Peyer's patch (tissue), 4 donors: Measurements from ENCODE around the gene GCA.

ENCODE experiments used
- CTCF ChIP-seq, 6 experiments: fragments of 450-650 bp in 4 of 6; fragments of 200-600 bp in 2 of 6; sonication (generic) in 1 of 6; IDR thresholded peaks; one replicate each; pipeline ENCODE4 v1.5.1; 2017 to 2019; ENCODE audit warnings: antibody characterized with exemption in 6 of 6, mild to moderate bottlenecking in 3 of 6, moderate library complexity in 1 of 6
- POLR2A ChIP-seq, 2 donors: fragments of 450-650 bp; IDR thresholded peaks; one replicate each; pipeline ENCODE4 v1.5.1; 2017; ENCODE audit warnings: antibody characterized with exemption in 2 of 2, mild to moderate bottlenecking in 2 of 2, moderate library complexity in 2 of 2

- TF ChIP-seq CTCF (IDR thresholded peaks at IDR 0.05) (no peak), POLR2A (IDR thresholded peaks at IDR 0.05) (no peak)
Measured at GRCh38 chr2:162308747-162309503, 35.0 kb upstream of the GCA start.
